ENCODE data around the gene AGPAT1. TPM values are rescaled to one million over a fixed set of nuclear protein-coding genes. Genes with fewer than 3 reads are reported as not detected.
A peak's percentile ranks its signal among the peaks of the same experiment; 100 is the strongest.

Gene AGPAT1, protein sequence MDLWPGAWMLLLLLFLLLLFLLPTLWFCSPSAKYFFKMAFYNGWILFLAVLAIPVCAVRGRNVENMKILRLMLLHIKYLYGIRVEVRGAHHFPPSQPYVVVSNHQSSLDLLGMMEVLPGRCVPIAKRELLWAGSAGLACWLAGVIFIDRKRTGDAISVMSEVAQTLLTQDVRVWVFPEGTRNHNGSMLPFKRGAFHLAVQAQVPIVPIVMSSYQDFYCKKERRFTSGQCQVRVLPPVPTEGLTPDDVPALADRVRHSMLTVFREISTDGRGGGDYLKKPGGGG
- 43.0 TPM for total RNA-seq
- long read RNA-seq, transcript AGPAT1-203 (7 exons, 2,234 nt), result major isoform, 94 of 133 reads
- long read RNA-seq, transcript AGPAT1-206 (7 exons, 2,496 nt), result minor isoform, 8 of 133 reads
- long read RNA-seq, partial matches to known transcripts, result 22 of 133 reads
- long read RNA-seq, other reads (novel, unspliced or antisense), result 8 of 133 reads

DNA sequence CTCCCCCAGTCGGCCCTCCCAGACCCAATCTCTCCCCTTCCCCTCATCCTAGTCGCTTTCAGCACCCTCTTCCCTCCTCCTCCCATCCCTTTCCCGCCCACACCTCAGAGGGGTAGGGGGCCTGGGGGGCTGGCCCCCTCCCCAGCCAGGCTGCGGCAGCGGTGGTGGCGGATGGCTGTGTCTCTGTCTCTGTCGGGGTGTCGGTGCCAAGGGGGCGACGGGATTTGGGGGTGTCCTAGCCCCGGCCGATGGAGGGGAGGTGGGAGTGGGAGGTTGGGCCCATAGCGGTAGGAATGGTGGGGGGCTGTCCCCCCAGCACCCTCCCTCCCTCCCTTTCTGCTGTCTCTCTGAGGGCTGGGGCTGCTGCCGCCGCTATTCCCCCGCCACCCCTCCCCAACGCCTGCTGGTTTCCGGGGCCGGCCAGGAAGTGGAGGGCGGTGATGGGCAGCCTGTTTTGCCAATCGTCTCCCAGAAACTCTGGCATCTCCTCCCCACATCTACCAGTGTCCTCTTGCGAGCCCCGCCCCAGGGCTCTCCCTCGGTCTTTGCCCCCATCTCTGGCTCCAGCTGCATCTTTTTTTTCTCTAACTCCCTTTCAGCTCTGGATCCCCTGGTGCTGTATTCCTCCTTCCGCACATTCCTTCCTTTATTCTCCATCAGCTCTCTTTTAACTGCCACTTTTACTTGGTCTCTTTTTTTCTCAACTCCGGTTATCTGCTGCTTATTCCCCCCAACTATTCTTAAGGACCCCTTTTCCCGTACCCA, at the start of gene AGPAT1:
Gene AGPAT1 (minus strand): TSS at position 374 of the 765 bp plus-strand sequence. CDS start 4,588 bp downstream, outside the sequence.
- TF ChIP-seq, protein P1, sequence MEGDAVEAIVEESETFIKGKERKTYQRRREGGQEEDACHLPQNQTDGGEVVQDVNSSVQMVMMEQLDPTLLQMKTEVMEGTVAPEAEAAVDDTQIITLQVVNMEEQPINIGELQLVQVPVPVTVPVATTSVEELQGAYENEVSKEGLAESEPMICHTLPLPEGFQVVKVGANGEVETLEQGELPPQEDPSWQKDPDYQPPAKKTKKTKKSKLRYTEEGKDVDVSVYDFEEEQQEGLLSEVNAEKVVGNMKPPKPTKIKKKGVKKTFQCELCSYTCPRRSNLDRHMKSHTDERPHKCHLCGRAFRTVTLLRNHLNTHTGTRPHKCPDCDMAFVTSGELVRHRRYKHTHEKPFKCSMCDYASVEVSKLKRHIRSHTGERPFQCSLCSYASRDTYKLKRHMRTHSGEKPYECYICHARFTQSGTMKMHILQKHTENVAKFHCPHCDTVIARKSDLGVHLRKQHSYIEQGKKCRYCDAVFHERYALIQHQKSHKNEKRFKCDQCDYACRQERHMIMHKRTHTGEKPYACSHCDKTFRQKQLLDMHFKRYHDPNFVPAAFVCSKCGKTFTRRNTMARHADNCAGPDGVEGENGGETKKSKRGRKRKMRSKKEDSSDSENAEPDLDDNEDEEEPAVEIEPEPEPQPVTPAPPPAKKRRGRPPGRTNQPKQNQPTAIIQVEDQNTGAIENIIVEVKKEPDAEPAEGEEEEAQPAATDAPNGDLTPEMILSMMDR (IDR thresholded peaks at IDR 0.05; ENCODE audit: borderline replicate concordance), result no peak
- intact Hi-C loops (cut with micrococcal nuclease), result no loop called here

DNA sequence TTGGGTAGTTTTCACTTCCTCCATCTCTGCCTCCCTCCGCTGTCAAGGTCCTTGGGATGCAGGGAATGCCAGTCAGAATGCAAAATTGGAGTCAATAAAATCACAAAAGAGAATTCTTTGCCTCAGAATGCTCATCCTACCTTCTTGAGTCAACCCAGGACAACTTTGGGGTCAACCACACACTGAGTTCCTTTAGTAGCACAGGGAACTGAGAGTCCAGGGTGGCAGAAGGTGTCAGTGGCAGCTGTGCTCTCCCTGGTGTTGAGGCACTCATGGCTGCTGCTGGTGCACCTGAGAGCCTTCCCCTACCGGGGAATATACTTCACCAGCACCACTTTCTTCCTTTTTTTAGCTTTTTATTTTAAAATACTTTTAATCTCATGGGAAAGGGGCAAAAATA, 48.8 kb upstream of the AGPAT1 start:
- intact Hi-C loops (cut with micrococcal nuclease), result no loop called here
- Histone ChIP-seq H3K4me3 (no peak overlapping the region), H3K9me3 (replicated peaks) (no peaks in the 10 kb centered on the region), H3K27ac (replicated peaks) (peak overlapping the region; percentile 93), H3K27me3 (ENCODE audit: low read depth) (peaks cover 16% of the 10 kb centered on the region), H3K36me3 (peaks cover 15% of the 10 kb centered on the region), H3K4me1 (peaks cover 20% of the 10 kb centered on the region)
- DNase-seq, result no peak
- TF ChIP-seq, protein P1 (IDR thresholded peaks at IDR 0.05; ENCODE audit: borderline replicate concordance), result no peak

More for the DNA sequence above, at the start of gene AGPAT1:
- Histone ChIP-seq H3K4me1 (peaks cover 56% of the 10 kb centered on the region), H3K27ac (replicated peaks) (peak within 1 kb of the TSS; percentile 97), H3K4me3 (peak within 1 kb of the TSS; percentile 93), H3K36me3 (peaks cover 17% of the 10 kb centered on the region), H3K9me3 (replicated peaks) (no peaks in the 10 kb centered on the region), H3K27me3 (ENCODE audit: low read depth) (no peaks in the 10 kb centered on the region)
- DNase-seq, result peak; percentile 99

DNA sequence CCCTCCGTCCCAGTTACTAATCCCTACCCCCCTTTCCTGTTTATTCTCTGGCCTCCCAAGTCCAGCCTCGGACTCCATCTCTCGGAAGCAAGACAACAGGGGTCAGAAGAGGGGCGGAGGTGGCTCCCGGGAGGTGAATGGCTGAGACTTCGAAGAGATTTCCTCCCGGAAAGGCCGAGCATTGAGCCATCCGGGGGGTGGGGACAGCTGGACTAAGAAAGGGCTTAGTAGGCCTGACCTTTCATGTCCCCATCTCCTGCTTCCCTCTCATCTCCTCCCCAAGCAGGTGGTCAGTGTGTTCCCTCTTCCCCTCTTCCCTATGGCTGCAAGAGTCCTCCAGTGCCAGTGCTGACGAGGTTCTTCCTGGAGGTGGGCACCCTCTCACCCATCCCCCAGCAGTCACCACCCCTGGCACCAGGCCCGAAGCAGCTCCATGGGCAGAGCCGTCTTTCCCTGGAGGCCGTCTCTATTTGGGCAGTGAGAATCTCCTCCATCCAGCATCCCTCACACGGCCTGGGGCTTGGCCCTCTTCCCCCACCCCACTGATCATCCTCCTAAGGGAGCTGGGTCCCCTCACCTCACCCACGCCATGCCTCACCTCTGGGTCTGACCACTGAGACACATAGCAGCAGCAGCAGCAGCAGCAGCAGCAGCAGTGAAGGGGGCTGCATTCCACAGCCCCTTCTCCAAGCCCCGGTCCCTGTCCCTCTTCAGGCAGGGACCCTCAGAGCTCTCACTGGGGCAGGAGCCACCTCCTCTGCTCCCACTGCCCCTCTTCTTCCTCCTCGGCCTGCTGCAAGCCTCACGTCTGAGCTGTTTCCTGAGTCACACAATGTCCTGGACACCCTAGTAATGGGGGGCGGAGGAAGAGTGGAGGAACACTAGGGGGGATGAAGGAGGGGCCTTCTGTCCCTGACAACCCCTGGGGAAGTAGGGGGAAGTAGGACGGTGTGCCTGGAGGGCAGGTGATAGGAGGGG, 47.7 kb upstream of the AGPAT1 start, which contains the start of gene NOTCH4:
Gene NOTCH4 (minus strand): TSS at position 810 of the 978 bp plus-strand sequence. CDS start 139 bp downstream, at position 671.
- H3K27ac ChIP-seq (replicated peaks), result peak within 1 kb of the TSS; percentile 93
- peak; percentile 47 for DNase-seq

DNA sequence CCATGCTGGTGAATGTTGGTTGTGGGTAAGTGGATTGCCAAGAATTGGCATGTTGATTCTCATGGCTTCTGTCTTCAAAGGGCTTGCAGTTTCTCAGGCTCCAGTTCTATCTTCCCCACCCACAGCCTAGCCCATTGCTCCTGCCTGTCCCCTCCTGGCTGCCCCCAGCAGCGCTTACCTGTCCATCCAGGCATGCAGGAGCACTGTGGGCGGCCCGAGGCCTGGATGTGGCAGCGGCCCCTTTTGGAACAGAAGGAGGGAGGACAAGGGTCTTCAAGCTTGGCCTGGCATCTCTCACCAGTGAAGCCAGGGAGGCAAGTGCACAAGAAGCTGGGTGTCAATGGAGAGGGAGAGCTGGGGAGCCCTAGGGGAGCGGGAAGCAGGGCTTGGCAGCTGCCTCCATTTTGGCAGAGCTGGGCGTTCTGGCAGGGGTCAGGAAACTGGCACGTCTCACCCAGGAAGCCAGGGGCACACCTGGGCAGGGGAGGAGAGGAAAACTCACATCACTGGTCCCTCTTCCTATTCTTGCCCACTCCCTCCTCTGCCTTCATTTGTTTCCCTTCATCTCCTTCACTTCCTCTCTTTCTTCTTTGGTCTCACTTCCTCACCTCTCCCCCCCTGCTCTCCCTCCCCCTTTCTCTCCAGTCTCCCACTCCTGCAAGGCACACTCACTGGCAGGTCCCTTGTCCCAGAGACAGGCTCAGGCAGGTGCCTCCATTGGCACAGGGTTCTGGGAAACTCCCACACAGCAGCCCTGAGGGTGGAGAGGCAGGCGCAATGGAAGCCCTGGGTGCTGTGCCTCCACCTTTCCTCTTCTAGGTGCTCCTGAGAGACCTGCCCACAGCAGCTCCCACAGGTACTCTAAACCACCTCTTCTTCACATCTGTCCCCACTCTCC, 46.7 kb upstream of the AGPAT1 start:
- intact Hi-C loops (cut with micrococcal nuclease), result no loop called here
- DNase-seq, result no peak
- Histone ChIP-seq H3K4me1 (peaks cover 20% of the 10 kb centered on the region), H3K9me3 (replicated peaks) (no peaks in the 10 kb centered on the region), H3K36me3 (peaks cover 31% of the 10 kb centered on the region), H3K27ac (replicated peaks) (peak overlapping the region; percentile 93), H3K27me3 (ENCODE audit: low read depth) (peaks cover 16% of the 10 kb centered on the region), H3K4me3 (peak overlapping the region; percentile 65)
- TF ChIP-seq, protein P1 (IDR thresholded peaks at IDR 0.05; ENCODE audit: borderline replicate concordance), result no peak

More for the DNA sequence above, 47.7 kb upstream of the AGPAT1 start, which contains the start of gene NOTCH4:
- H3K27me3 ChIP-seq (ENCODE audit: low read depth), result peaks cover 16% of the 10 kb centered on the region
- TF ChIP-seq, protein P1 (IDR thresholded peaks at IDR 0.05; ENCODE audit: borderline replicate concordance), result no peak
- intact Hi-C loops (cut with micrococcal nuclease), result no loop called here
- no peaks in the 10 kb centered on the region for H3K9me3 ChIP-seq (replicated peaks)
- peak within 1 kb of the TSS; percentile 65 for H3K4me3 ChIP-seq
- H3K4me1 ChIP-seq, result peaks cover 20% of the 10 kb centered on the region
- peaks cover 24% of the 10 kb centered on the region for H3K36me3 ChIP-seq
